Endothelial cell of umbilical vein (primary cell): Measurements from ENCODE around the gene CFLAR. TPM values are rescaled to one million over a fixed set of nuclear protein-coding genes. Genes with fewer than 3 reads are reported as not detected.

Experiments
- BruUV-seq: library from RNA; stranded (reverse); fragments of 400-500 nt; replicated peaks from 2 replicates; lab custom pipeline; 2021; lab: Mats Ljungman, UMichigan
- CTCF ChIA-PET: fragments of 300-600, 350-600 bp; sonication (Branson Sonifier 250); formaldehyde crosslinking; loops from one replicate; lab custom pipeline; 2021; ENCODE audit warnings: antibody characterized with exemption, inconsistent platforms; lab: Charles Lee
- POLR2A ChIA-PET: fragments of 300-600, 350-600 bp; sonication (Branson Sonifier 250); formaldehyde crosslinking; loops from one replicate; lab custom pipeline; 2021; ENCODE audit warnings: antibody characterized with exemption, inconsistent platforms; lab: Charles Lee
- DNase-seq: peaks from one replicate; pipeline ENCODE4 v3.0.0-alpha.2; 2011; ENCODE audit warnings: low read depth, low spot score
- FAIRE-seq: peaks from 2 replicates; lab custom pipeline; 2011; peaks lifted over from hg19 to GRCh38; lab: Jason Lieb, UNC
- H2AFZ ChIP-seq: 2 replicates; pipeline ENCODE4 v1.6.0; 2012; ENCODE audit warnings: low read depth, low read length, control low read depth, inconsistent platforms
- H3K27ac ChIP-seq: 2 replicates; pipeline ENCODE4 v1.5.1; 2011; ENCODE audit warnings: low read depth, mild to moderate bottlenecking, control low read depth, low read length, moderate library complexity; ENCODE audit not compliant: insufficient read depth
- H3K27me3 ChIP-seq, 2 experiments: 2 replicates each; pipeline versions ENCODE4 v1.6.0 to v1.6.1; 2011; ENCODE audit warnings: low read length in 2 of 2, mixed read lengths in 1 of 2; ENCODE audit not compliant: control insufficient read depth in 2 of 2, insufficient read depth in 2 of 2
- H3K36me3 ChIP-seq, 2 experiments: 2 replicates in 1 of 2; 3 replicates in 1 of 2; pipeline ENCODE4 v1.5.1; 2011; ENCODE audit warnings: low read length in 2 of 2, mild to moderate bottlenecking in 1 of 2, moderate library complexity in 1 of 2; ENCODE audit not compliant: control insufficient read depth in 2 of 2, insufficient read depth in 2 of 2; ENCODE audit errors: extremely low read depth in 1 of 2
- H3K4me1 ChIP-seq: 3 replicates; pipeline ENCODE4 v1.5.1; 2011; ENCODE audit warnings: mild to moderate bottlenecking, low read length; ENCODE audit not compliant: control insufficient read depth, insufficient read depth; ENCODE audit errors: extremely low read depth
- H3K4me2 ChIP-seq: 2 replicates; pipeline ENCODE4 v1.6.1; 2011; ENCODE audit warnings: low read length, control low read depth, mixed read lengths; ENCODE audit not compliant: insufficient read depth
- H3K4me3 ChIP-seq, 3 experiments: fragments of 200-600 bp in 1 of 3; sonication (generic), shearing (Covaris generic) in 1 of 3; replicated peaks in 1 of 3; 2 replicates each; pipeline ENCODE4 v1.5.1; 2011 to 2016; ENCODE audit warnings: control low read depth in 3 of 3, low read length in 3 of 3, mild to moderate bottlenecking in 2 of 3, inconsistent platforms in 1 of 3, low read depth in 1 of 3, moderate library complexity in 1 of 3; ENCODE audit not compliant: insufficient read depth in 1 of 3
- H3K79me2 ChIP-seq: 2 replicates; pipeline ENCODE4 v1.6.0; 2012; ENCODE audit warnings: low read length, inconsistent platforms; ENCODE audit not compliant: control insufficient read depth, insufficient read depth
- H3K9ac ChIP-seq: replicated peaks from 2 replicates; pipeline ENCODE3; 2011; ENCODE audit warnings: low read length, control low read depth; ENCODE audit not compliant: insufficient read depth; ENCODE audit errors: extremely low read depth
- H3K9me1 ChIP-seq: replicated peaks from 3 replicates; pipeline ENCODE4 v1.6.0; 2011; ENCODE audit warnings: mild to moderate bottlenecking, low read length; ENCODE audit not compliant: control insufficient read depth, insufficient read depth; ENCODE audit errors: extremely low read depth
- H3K9me3 ChIP-seq: replicated peaks from 2 replicates; pipeline ENCODE4 v1.5.1; 2012; ENCODE audit warnings: low read length, inconsistent platforms; ENCODE audit not compliant: control insufficient read depth, insufficient read depth
- H4K20me1 ChIP-seq: replicated peaks from 2 replicates; pipeline ENCODE3; 2011; ENCODE audit warnings: mild to moderate bottlenecking, low read length; ENCODE audit not compliant: control insufficient read depth, insufficient read depth; ENCODE audit errors: extremely low read depth
- CTCF ChIP-seq, 2 donors: IDR thresholded peaks; 1 replicate in 1 of 2; 2 replicates in 1 of 2; pipeline ENCODE4 v1.5.1; 2011; ENCODE audit warnings: low read length in 2 of 2, mild to moderate bottlenecking in 2 of 2, moderate library complexity in 2 of 2, control low read depth in 1 of 2, inconsistent platforms in 1 of 2, low read depth in 1 of 2; ENCODE audit not compliant: insufficient read depth in 1 of 2; ENCODE audit errors: extremely low read depth in 1 of 2
- EZH2 ChIP-seq: IDR thresholded peaks from 2 replicates; pipeline ENCODE4 v1.6.1; 2012; ENCODE audit warnings: borderline replicate concordance, low read depth, mild to moderate bottlenecking, moderate library complexity, low read length, inconsistent platforms; ENCODE audit not compliant: severe bottlenecking
- FOS ChIP-seq: IDR thresholded peaks from 2 replicates; pipeline ENCODE4 v1.6.1; 2011; ENCODE audit warnings: mild to moderate bottlenecking, low read length, moderate library complexity, borderline replicate concordance; ENCODE audit not compliant: insufficient read depth
- GATA2 ChIP-seq: IDR thresholded peaks from 2 replicates; pipeline ENCODE4 v1.7.0; 2011; ENCODE audit warnings: low read depth, mild to moderate bottlenecking, moderate library complexity, mixed read lengths, low read length; ENCODE audit not compliant: insufficient read length, insufficient read depth
- JUN ChIP-seq: IDR thresholded peaks from 2 replicates; pipeline ENCODE4 v1.6.1; 2011; ENCODE audit warnings: borderline replicate concordance, low read depth; ENCODE audit not compliant: insufficient read length, insufficient read depth
- MAX ChIP-seq: IDR thresholded peaks from 2 replicates; pipeline ENCODE4 v1.6.1; 2011; ENCODE audit not compliant: insufficient read depth, insufficient read length
- MYC ChIP-seq: IDR thresholded peaks from one replicate; pipeline ENCODE4 v1.6.1; 2011; ENCODE audit warnings: mild to moderate bottlenecking, low read depth, low read length
- POLR2A ChIP-seq: IDR thresholded peaks from 2 replicates; pipeline ENCODE4 v1.6.1; 2012; ENCODE audit warnings: low read depth, mild to moderate bottlenecking, control low read depth, low read length
- POLR2AphosphoS5 ChIP-seq: IDR thresholded peaks from 2 replicates; pipeline ENCODE4 v1.6.1; 2012; ENCODE audit warnings: low read depth, mild to moderate bottlenecking, control low read depth, low read length, moderate library complexity; ENCODE audit not compliant: insufficient read depth
- dilution Hi-C: fragments of 300-500 bp; cut with MboI; formaldehyde crosslinking; loops from one replicate; pipeline ENCODE4 v1.15.0; 2019; ENCODE audit warnings: low sequenced_read_pairs; ENCODE audit not compliant: extremely low pct_ligation_motif_present
- intact Hi-C: fragments of 100-400 bp; cut with micrococcal nuclease; formaldehyde crosslinking; loops from one replicate; pipeline ENCODE4 v1.10.0; 2022
- polyA plus RNA-seq, 4 experiments: library from polyadenylated mRNA; depleted of rRNA in 3 of 4; stranded (reverse) in 3 of 4; unstranded in 1 of 4; fragments of >200 nt; gene quantifications; 2 replicates each; pipeline versions ENCODE4 v1.2.1 to v1.2.3, GENCODE V29; 2011 to 2012; ENCODE audit warnings: missing spikeins in 1 of 4
- total RNA-seq: library from RNA; stranded (reverse); gene quantifications from 2 replicates; pipeline ENCODE4 v1.2.3, GENCODE V29; 2021

Gene CFLAR
- total and polyA plus RNA-seq, 2 donors (not counting 3 experiments of a cell fraction or from before 2014, with no cell fraction given), result 104 to 260 TPM

- no peak overlapping the region for H3K27ac ChIP-seq
- POLR2A ChIA-PET, result no interaction called here
- BruUV-seq, result no TSS peak
- FAIRE-seq, result no peak
- H4K20me1 ChIP-seq, result no peaks in the 10 kb centered on the region
- H3K36me3 ChIP-seq, result peaks cover 0 to 9% of the 10 kb centered on the region in 2 experiments
- no peaks in the 10 kb centered on the region for H3K9me1 ChIP-seq
- CTCF ChIA-PET, result no interaction called here
- intact Hi-C loops, result no loop called here
- no peak overlapping the region for H3K9ac ChIP-seq
- no peaks in the 10 kb centered on the region for H3K79me2 ChIP-seq
- no peaks in the 10 kb centered on the region for H3K27me3 ChIP-seq
- no peaks in the 10 kb centered on the region for H3K9me3 ChIP-seq
- no peak overlapping the region for H3K4me2 ChIP-seq
- no peak for DNase-seq
- TF ChIP-seq EZH2 (no peak), MYC (no peak), FOS (no peak), MAX (no peak), GATA2 (no peak), CTCF (IDR thresholded peaks at IDR 0.05; ENCODE audit: extremely low read depth in 1 of 2, insufficient read depth in 1 of 2, low read depth in 1 of 2, low read length in 2 of 2) (no peak), JUN (no peak), POLR2AphosphoS5 (no peak), POLR2A (no peak)
- peaks cover 32% of the 10 kb centered on the region for H3K4me1 ChIP-seq
- H3K4me3 ChIP-seq, result no peak overlapping the region
- no peak overlapping the region for H2AFZ ChIP-seq
- dilution Hi-C loops, result no loop called here
Measured at GRCh38 chr2:201215963-201216362, 100.0 kb downstream of the CFLAR start.
